Measurements from ENCODE around the gene ALOX15B. TPM values are rescaled to one million over a fixed set of nuclear protein-coding genes. Genes with fewer than 3 reads are reported as not detected.

Gene ALOX15B
- total and polyA plus RNA-seq, 2 of the 13 experiments (the other 11 are each of a cell fraction or from before 2014, with no cell fraction given): not detected

GRCh38 chr17:8069587-8069860 lies 30.7 kb downstream of the ALOX15B start:
- BruUV-seq (replicated peaks): no TSS peak
- Histone ChIP-seq H4K20me1 (ENCODE audit: insufficient read depth, low read length) (peaks cover 24% of the 10 kb centered on the region), H2AFZ (ENCODE audit: low read length) (no peak overlapping the region), H3K4me3 (replicated peaks in 1 of 3; ENCODE audit: insufficient read depth in 1 of 3, low read depth in 2 of 3, low read length in 3 of 3) (no peak overlapping the region), H3K36me3 (replicated peaks in 1 of 2; ENCODE audit: control insufficient read depth in 1 of 2, insufficient read depth in 2 of 2, low read length in 2 of 2) (no peaks in the 10 kb centered on the region), H3K27ac (ENCODE audit: extremely low read length, insufficient read depth, low read length) (no peak overlapping the region), H3K4me1 (ENCODE audit: insufficient read depth, low read length) (no peaks in the 10 kb centered on the region; the same call in 1 of the 2 replicates), H3K9me3 (ENCODE audit: low read length) (no peaks in the 10 kb centered on the region), H3K27me3 (ENCODE audit: control insufficient read depth in 1 of 2, insufficient read depth in 2 of 2, low read length in 2 of 2) (peaks cover 25 to 67% of the 10 kb centered on the region in 2 experiments), H3K4me2 (ENCODE audit: low read depth, low read length) (no peak overlapping the region), H3K9ac (ENCODE audit: insufficient read depth, low read depth, low read length) (no peak overlapping the region), H3K79me2 (ENCODE audit: insufficient read depth, low read length) (no peaks in the 10 kb centered on the region)
- intact Hi-C loops (cut with micrococcal nuclease; ENCODE audit: unreplicated experiment) (no loop called here), in situ Hi-C loops (cut with HindIII; ENCODE audit: extremely low pct_ligation_motif_present, low pct_unique_long_range_greater_than_20kb) (no loop called here)
- WGBS (ENCODE audit: low lambda C conversion rate): 28% methylated on average over 3 of the region's 3 CpGs
- DNase-seq (ENCODE audit: low spot score): no peak
- no peak for TF ChIP-seq SAFB2 (CRISPR knock-in tag; IDR thresholded peaks at IDR 0.05; ENCODE audit: borderline replicate concordance, low read depth)
- no peak for TF ChIP-seq GMEB2 (CRISPR knock-in tag; IDR thresholded peaks at IDR 0.05; ENCODE audit: low read depth)
- TF ChIP-seq SKIL (CRISPR knock-in tag; IDR thresholded peaks at IDR 0.05; ENCODE audit: borderline replicate concordance): 0 out of 2 replicates have a peak, but pooled peaks have one; percentile 2
- TF ChIP-seq POLR2A (IDR thresholded peaks at IDR 0.05; ENCODE audit: insufficient read depth in 1 of 2, low read depth in 2 of 2, low read length in 2 of 2): 0 out of 4 replicates have a peak, but pooled peaks of 1 of the 2 experiments have one; percentile 17
- FAIRE-seq: no peak
- ChIA-PET CTCF (ENCODE audit: low intra/inter-chr PET ratio, low total read pairs) (no interaction called here), POLR2A (interaction anchor here (0.8 to 2.2 kb wide), 2 partner anchors 10 to 13 kb away, joined by 3 to 7 read pairs; no protein-coding TSS in a partner anchor)
- ATAC-seq: no peak

- Histone ChIP-seq H3K27ac (ENCODE audit: extremely low read length, insufficient read depth, low read length) (no peak overlapping the region), H4K20me1 (ENCODE audit: insufficient read depth, low read length) (peaks cover 16% of the 10 kb centered on the region; the same call in 1 of the 2 replicates), H3K27me3 (ENCODE audit: control insufficient read depth in 1 of 2, insufficient read depth in 2 of 2, low read length in 2 of 2) (peaks cover 29 to 76% of the 10 kb centered on the region in 2 experiments), H2AFZ (ENCODE audit: low read length) (no peak overlapping the region), H3K4me3 (replicated peaks in 1 of 3; ENCODE audit: insufficient read depth in 1 of 3, low read depth in 2 of 3, low read length in 3 of 3) (no peak overlapping the region), H3K9me3 (ENCODE audit: low read length) (no peaks in the 10 kb centered on the region), H3K36me3 (replicated peaks in 1 of 2; ENCODE audit: control insufficient read depth in 1 of 2, insufficient read depth in 2 of 2, low read length in 2 of 2) (no peaks in the 10 kb centered on the region), H3K4me1 (ENCODE audit: insufficient read depth, low read length) (no peaks in the 10 kb centered on the region; the same call in 1 of the 2 replicates), H3K79me2 (ENCODE audit: insufficient read depth, low read length) (no peaks in the 10 kb centered on the region), H3K9ac (ENCODE audit: insufficient read depth, low read depth, low read length) (no peak overlapping the region), H3K4me2 (ENCODE audit: low read depth, low read length) (no peak overlapping the region)
- BruUV-seq (replicated peaks): no TSS peak
- WGBS (ENCODE audit: low lambda C conversion rate): 73% methylated on average over 5 of the region's 12 CpGs
- ChIA-PET POLR2A (no interaction called here), CTCF (ENCODE audit: low intra/inter-chr PET ratio, low total read pairs) (no interaction called here)
- no peak for FAIRE-seq
- intact Hi-C loops (cut with micrococcal nuclease; ENCODE audit: unreplicated experiment): no loop called here
- in situ Hi-C loops (cut with HindIII; ENCODE audit: extremely low pct_ligation_motif_present, low pct_unique_long_range_greater_than_20kb): loop anchor here (5.0 kb wide), 1 partner anchor 46 kb away; the partner anchor contains the start of gene ALOXE3
- no peak for TF ChIP-seq CHD2 (IDR thresholded peaks at IDR 0.05; ENCODE audit: low read depth, low read length)
- TF ChIP-seq MXD3 (CRISPR knock-in tag; IDR thresholded peaks at IDR 0.05): no peak
- TF ChIP-seq PCBP2 (optimal IDR thresholded peaks at IDR 0.05; ENCODE audit: low read depth, low read length, poor library complexity, severe bottlenecking): no peak
- TF ChIP-seq HNRNPLL (IDR thresholded peaks at IDR 0.05; ENCODE audit: low read depth, low read length, poor library complexity, severe bottlenecking): no peak
- TF ChIP-seq EEA1 (CRISPR knock-in tag; IDR thresholded peaks at IDR 0.05; ENCODE audit: borderline replicate concordance): no peak
- no peak for TF ChIP-seq ZNF816 (CRISPR knock-in tag; IDR thresholded peaks at IDR 0.05; ENCODE audit: borderline replicate concordance)
- TF ChIP-seq GATA4 (IDR thresholded peaks at IDR 0.05; ENCODE audit: borderline replicate concordance, low read depth): no peak
- TF ChIP-seq PBX2 (CRISPR knock-in tag; IDR thresholded peaks at IDR 0.05): no peak
- no peak for TF ChIP-seq NCOA2 (CRISPR knock-in tag; IDR thresholded peaks at IDR 0.05)
- no peak for TF ChIP-seq DMAP1 (CRISPR knock-in tag; IDR thresholded peaks at IDR 0.05)
- no peak for TF ChIP-seq ZNF883 (CRISPR knock-in tag; IDR thresholded peaks at IDR 0.05; ENCODE audit: not compliant biosample characterization)
- no peak for ATAC-seq
- no peak for DNase-seq (ENCODE audit: low spot score)
Measured at GRCh38 chr17:8071496-8071895, 32.6 kb downstream of the ALOX15B start.
